NCI-H2029 treated with DMSO at 0.1 percent for 48 hours (cell line): ENCODE measurements around the gene CABLES2.
"Not testable (repeated sequence)": the region's sequence is repeated elsewhere in the genome, so short reads cannot be mapped to it uniquely, and the experiment has no call there.

Experiments used
- DNase-seq: peaks from one replicate; lab custom pipeline; 2025; lab: John Stamatoyannopoulos, UW

Gene CABLES2

DNA sequence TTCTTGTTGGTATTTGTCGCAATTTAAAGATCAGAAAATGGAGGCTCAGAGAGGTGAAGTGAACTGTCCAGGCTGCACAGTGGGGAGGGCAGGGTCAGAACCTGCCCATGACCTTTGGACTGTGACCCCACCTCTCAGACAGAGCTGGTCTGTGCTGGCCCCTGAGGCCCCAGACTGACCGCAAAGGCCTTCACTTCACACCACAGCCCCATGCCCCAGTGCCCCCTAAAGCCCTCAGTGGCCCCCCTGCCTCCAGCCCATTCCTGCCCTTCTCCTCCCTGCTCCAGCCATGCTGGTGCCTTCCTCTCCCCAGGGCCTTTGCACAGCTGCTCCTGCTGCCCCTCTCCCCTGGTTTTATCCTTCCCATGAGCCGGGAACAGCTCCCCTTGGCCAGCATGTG is 29.6 kb upstream of the CABLES2 start:
- no peak for DNase-seq

GRCh38 chr20:62433658-62434497 is 26.8 kb upstream of the CABLES2 start:
- no peak for DNase-seq

GRCh38 chr20:62430866-62431447 is 23.9 kb upstream of the CABLES2 start:
- DNase-seq: no peak

DNA sequence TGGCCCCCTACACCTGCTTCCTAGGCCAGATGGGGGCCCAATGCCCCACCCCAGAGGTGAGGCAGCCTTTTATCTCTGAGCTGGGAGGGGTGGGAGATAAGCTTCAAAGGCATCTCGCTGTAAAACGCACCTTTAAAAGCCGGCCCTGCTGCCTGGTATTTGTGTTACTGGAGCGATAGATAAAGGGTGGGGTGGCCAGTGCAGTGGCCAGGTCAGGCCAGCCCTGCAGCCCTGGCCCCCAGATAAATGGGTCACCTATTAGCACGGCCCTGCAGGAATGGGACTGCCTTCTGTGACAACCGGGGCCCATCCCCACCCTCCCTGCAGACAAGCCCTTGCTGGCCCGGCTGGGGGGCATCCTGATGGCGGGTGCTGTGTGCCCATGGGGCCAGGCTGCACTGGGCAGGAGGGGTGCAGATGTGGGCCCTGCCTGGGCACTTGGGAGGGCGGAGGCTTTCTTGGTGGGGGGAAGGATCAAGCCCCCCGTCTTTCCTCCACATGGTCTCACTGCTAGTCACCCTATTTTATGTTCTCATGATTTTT is 23.3 kb upstream of the CABLES2 start:
- no peak for DNase-seq

GRCh38 chr20:62429455-62430310 is 22.6 kb upstream of the CABLES2 start:
- no peak for DNase-seq

- no peak for DNase-seq
Measured at GRCh38 chr20:62428396-62429295, 21.6 kb upstream of the CABLES2 start.

- DNase-seq: no peak
Measured at GRCh38 chr20:62428002-62428372, 20.9 kb upstream of the CABLES2 start.

GRCh38 chr20:62427172-62428001 is 20.3 kb upstream of the CABLES2 start, which contains the start of gene RBBP8NL:
Gene RBBP8NL (minus strand): TSS chr20:62427539. CDS start chr20:62419647, 7,892 bp downstream.
- DNase-seq: peak; percentile 72

DNA sequence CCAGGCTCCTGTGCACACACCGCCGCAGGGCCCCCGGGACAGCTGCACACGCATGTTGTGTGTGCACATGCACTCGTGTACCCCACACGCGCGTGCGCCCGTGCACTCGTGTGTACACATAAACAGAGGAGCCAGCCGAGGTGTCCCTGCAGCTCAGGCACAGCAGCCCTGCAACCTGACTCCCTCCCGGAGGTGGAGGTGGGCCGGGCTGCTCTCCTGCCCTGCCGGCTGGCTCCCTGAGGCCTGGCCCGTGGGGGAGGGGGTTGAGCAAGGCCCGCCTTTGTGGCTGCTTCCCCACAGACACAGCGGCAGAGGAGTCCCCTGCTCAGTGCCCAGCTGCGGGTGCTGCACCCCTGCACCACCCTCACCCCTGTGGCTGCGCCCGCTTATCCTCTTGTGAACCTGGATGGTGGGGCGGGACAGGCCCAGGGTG is 19.6 kb upstream of the CABLES2 start:
- DNase-seq: no peak

DNA sequence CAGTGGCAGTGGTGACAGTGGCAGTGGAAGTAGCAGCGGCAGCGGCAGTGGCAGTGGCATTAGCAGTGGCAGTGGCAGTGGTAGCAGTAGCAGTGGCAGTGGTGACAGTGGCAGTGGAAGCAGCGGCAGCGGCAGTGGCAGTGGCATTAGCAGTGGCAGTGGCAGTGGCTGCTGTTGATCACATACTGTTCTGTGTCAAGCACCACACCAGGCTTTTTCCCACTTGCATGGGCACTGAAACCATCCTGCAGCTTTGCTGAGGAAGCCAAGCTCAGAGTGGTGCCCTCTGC is 18.9 kb upstream of the CABLES2 start:
- DNase-seq: not testable (repeated sequence)

- DNase-seq: no peak
Measured at GRCh38 chr20:62425281-62426058, 18.4 kb upstream of the CABLES2 start.

DNA sequence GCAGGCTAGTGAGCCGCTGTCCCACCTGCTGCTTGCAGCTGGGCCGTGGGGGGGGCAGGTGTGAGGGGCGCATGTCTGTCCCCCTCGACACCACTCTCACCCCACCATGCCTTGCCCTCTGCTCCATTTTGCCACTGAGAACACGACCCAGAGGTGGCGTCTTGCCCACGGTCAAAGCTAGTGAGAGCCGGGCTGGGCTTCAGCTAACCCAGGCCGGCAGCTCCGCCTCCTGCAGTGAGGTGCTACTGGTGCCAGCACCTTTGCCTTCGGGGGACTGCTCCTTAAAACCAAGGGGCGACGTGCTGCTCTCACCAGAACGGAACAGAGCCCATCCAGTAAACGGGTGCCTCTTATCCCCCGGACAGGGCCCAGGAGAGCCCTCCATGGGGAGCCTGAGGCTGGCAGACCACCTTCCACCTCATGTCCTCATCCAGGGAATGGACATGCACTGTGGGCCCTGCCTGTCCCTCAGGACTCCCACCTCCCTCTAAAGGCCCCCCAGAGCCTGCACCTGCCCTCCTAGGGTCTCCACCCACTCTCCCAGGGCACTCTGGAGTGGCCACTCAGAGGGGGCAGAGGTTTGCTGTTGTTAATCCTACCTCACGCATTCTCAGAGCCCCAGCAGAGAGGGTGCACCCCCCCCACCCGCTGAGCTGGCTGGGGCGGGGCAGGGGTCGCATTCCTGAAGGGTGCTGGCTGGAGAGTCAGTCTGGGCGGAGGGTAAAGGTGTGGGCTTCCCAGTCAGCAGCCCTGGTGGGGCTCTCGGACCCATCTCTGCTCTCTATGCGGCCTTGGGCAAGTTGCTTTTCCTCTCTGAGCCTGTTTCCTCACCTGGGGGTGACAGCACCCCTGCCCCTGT is 17.4 kb upstream of the CABLES2 start:
- DNase-seq: no peak

DNA sequence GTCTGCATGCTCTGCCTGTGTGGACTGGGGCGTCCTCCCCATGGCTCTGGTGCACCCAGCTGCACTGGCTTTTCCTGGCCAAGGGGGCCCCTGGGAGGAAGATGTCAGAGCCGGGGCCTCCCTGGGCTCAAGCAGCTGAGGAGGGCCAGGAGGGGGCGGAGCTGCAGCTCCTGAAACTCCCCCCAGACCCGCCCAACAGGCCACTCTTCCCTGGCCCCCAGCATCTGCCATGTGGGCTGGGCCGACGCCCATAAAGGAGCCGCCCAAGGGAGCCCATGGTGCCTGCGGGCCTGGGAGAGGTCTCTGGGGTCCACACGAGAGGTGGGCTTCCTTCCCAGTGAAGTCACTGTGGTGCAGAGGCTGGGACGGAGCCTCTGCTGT is 16.2 kb upstream of the CABLES2 start:
- no peak for DNase-seq

GRCh38 chr20:62422636-62423325 is 15.7 kb upstream of the CABLES2 start:
- DNase-seq: no peak

- no peak for DNase-seq
Measured at GRCh38 chr20:62421716-62421990, 14.6 kb upstream of the CABLES2 start.

- DNase-seq: no peak
Measured at GRCh38 chr20:62420846-62421715, 14.0 kb upstream of the CABLES2 start.

DNA sequence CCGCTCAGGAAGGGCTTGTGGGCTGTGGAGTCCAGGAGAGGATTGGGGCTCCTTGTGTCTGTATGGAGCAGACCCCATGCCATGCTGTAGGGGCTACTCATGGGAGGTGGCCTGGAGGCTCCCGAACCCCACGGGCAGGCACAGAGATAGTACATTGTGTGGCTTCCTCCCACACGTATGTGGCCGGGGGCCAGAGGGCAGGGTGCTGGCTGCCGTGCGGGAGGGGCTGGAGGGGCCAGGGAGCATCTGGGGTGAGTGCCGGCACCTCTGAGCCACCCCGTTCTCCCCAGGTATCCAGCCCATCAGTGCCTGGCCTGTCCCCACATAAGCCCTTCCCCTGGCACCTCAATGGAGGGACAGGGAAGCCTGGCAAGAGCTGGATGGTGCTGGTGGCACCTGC is 12.7 kb upstream of the CABLES2 start:
- DNase-seq: no peak
